HG03460 (cell line): ENCODE measurements around the gene SORCS2.

Experiments
- ATAC-seq: cut with Tn5 transposase; IDR thresholded peaks from one replicate; pipeline ENCODE4 v1.9.1; 2021; ENCODE audit not compliant: unreplicated experiment

SORCS2 gene

GRCh38 chr4:7638984-7639789 lies 446.8 kb downstream of the SORCS2 start:
- ATAC-seq, result no peak

- no peak for ATAC-seq
Observed at GRCh38 chr4:7640136-7640535, 447.8 kb downstream of the SORCS2 start.

DNA sequence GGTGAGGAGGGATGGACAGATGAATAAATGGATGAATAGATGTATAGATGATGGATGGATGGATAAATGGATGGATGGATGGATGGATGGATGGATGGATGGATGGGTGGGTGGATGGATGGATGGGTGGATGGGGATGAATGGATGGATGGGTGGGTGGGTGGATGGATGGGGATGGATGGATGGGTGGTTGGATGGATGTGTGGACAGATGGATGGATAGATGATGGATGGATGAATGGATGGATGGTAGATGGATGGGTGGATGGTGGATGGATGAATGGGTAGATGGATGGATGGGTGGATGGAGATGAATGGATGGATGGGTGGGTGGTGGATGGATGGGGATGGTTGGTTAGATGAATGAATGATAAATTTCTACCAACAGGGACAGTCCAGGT lies 449.4 kb downstream of the SORCS2 start:
- ATAC-seq, result no peak

GRCh38 chr4:7642741-7643458 lies 450.6 kb downstream of the SORCS2 start:
- no peak for ATAC-seq

DNA sequence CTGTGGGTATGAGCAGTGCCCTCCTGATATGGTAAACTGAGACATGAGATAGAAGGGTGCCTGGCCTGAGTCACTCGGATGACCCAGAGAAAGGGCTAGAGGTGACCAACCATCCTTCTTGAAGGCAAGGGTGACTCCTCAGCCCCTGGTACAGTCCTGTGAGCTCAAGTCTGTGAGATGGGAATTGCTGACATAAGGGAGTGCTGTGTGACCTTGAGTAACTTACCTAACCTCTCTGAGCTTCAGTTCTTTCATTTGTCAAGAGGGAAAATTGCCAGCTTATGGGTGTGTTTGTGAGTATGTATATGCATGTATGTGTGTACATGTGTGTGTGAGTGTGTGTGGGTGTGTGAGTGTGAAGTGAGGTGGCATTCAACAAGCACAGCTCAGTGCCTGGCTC lies 452.8 kb downstream of the SORCS2 start:
- no peak for ATAC-seq

DNA sequence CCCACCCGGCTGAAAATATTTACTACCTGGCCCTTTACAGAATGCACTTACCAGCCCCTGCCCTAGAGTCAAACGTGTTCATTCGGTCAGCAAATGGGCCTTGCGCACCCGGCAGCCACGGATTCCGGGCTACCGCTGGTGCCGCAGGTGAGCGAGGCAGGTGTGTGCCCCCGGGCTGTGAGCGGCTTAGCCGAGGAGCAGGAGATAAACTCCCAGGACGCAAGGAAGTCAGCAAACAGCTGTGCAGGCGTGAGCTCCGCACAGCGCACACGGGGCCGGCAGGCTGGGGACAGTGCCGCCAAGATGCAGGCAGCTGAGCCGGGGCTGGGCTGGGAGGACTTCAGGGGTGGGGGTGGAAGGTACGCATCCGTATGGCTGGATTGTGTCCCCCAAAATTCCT lies 453.6 kb downstream of the SORCS2 start:
- no peak for ATAC-seq

- ATAC-seq, result no peak
Observed at GRCh38 chr4:7646384-7647061, 454.2 kb downstream of the SORCS2 start.

GRCh38 chr4:7647186-7647585 lies 454.8 kb downstream of the SORCS2 start:
- no peak for ATAC-seq

DNA sequence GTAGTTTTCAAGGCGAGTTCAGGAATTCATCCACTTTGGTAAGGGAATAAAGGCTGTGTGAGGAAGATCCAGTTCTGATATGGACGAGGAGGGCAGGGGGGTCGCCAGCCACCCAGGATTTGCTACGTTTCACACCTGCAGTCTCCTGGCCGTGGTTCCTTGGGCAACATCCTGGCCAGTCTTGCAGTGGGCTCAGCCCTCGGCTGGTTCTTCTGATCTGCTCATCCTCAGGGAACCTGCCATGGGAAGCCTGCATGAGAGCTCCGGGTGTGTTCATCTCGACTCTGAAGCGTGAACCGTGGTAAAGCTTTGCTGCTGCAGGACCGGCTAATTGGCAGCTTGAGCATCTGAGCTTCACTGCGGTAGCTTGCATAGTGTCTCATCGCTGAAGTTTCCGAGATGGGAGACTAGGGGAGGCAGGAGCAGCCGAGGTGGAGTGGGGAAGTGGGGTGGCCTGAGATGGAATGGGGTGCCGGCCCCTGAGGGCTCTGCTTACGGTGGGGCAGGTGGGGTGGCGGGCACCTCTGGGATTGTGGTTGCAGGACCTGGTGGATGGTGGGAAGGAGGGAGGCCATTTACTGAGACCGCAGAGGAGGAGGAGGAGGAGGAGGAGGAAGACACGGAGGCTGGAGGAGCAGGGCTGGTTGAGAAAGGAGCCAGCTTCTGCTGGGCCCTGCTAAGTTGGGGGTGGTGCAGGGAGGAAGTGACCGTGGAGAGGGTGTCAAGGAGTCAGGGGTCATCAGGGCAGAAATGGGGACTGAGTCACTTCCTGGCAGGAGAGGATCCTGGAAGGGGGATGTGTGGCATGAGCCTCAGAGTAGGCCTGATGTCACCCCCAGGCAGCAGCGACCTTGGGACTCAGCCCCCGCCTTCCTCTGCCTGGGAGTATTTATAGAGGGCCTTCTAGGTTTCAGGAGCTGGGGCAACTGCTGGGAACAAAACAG lies 455.5 kb downstream of the SORCS2 start:
- no peak for ATAC-seq

GRCh38 chr4:7648544-7649395 lies 456.4 kb downstream of the SORCS2 start:
- no peak for ATAC-seq

GRCh38 chr4:7649411-7649740 lies 457.0 kb downstream of the SORCS2 start:
- no peak for ATAC-seq

DNA sequence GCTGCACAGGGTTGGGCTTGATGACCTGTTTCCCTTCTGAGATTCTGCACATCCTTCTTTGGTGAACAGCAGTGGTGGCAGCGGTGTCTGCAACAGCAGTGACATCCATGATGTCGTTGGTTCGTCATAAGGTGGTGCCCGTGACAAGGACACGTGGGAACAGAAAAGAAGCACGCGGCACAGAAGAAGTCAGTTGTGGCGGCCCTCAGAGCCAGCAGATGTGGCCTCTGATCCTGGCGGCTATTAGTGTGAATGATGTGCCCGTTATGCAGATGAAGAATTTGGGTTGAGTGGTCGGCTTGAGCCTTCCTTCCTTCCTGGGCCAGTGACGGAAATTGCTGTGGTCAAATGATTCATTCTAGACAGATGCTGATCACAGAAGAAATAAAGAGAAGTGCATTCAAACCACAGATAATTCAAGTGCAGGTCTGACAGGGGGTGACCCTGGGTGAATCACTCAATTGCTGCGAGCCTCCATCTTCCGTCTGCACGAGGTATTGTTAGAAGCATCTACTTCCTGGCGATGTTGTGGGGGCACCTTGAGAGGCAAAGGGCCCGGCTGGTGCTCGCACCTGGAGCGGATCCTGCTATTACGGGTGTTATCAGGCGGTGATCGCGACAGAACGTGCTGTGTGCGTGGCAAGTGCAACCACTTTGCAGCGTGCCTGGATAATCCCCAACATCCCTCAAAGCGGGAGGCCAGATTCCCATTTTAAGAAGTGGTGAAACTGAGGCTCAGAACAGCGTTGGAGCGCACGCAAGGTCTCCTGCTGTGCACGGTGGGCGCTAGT lies 457.6 kb downstream of the SORCS2 start:
- no peak for ATAC-seq

DNA sequence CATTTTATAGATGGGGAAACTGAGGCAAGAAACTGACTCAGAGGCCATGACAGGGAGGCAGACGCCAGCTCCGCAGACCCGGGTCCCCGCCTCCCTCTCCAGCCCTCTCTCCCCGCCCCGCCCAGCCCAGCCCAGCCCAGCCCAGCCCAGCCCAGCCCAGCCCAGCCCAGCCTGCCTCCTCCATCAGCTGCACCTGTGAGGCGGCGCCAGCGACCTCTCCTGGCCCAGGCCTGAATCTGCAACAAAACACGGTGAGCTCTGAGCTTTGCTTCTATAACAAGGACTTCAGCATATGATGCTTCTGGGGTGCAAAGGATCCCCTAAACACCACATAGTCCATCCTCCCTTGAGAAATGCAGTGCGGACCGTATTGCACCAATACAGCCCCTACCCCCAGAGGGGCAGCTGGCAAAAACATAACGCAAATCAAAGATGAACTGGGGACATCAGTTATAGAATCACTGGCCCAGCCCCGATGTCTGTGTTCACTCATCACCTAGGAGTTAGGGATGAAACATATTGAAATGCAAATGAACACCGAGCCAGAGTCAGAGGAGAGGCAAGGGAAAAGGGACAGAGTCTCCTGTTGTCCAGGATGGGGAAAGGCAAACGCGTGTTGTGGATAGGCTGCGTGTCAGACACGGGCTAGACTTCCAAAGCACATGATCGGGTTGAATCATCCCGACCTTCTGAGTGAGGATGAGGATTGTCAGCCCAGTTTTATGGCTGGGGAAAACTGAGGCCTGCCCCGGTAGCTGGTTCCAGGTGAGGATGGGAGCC lies 458.5 kb downstream of the SORCS2 start:
- no peak for ATAC-seq

DNA sequence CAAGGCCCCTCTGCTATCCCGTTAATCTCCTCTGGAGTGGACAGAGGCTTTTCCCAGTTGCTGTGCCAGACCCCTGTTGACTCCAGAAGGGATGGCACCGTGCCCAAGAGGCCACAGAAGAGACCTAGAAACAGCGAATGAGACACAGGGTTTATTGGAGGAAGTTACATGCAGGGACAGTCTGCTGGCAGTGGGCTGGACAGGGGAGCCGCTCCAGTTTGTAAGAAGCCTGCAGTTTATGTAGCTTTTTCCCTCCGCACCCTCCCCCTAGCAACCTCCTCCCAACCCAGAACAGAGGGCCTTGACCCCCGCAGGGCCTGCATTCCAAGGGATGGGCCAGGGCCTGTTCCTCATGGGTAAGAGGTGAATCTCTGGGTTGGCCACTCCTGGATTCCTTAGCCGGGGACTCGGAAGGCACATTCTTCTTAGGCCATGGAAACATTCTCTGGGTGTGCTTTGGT lies 459.2 kb downstream of the SORCS2 start:
- no peak for ATAC-seq

- ATAC-seq, result no peak
Observed at GRCh38 chr4:7652006-7652405, 459.7 kb downstream of the SORCS2 start.

DNA sequence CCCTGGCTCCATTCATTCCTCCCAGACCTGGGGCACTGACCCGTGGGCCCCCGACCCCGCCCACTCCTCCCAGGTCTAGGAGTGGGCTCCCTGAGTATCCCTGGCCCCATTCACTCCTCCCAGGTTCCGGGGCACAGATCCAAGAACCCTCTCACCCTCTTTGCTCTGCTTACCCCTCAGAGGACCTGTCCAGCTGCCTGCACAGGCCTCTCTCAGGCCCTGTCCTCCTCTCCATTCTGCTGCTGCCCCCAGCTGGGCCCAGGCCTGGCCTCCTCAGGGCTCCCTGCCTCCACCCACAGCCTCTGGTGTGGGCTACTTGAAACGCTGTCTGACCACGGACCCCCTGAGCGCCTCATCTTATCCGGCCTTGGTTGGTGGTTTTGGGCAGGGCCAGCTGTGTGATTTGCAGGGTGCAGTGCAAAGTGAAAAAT lies 460.1 kb downstream of the SORCS2 start:
- no peak for ATAC-seq

DNA sequence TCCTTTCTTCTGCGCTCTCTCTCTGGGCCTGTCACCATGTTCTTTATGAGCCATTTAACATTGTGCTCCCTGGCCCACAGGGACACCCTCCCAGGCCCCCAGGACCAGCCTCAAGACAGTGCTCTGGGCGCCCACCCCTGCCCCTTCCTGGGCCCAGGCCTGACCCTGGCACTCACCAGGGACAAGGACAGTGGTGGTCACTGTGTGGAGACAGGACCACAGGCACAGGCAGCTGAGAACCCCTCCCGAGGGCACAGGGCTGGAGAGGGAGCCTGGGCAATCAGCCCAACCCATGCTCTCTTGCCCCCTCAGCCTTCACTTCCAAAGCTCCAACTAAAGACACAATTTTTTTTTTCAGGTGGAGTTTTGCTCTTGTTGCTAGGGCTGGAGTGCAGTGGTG lies 460.6 kb downstream of the SORCS2 start:
- no peak for ATAC-seq
